ENCODE measurements around the gene SLC44A4.
"Not testable (repeated sequence)": the region's sequence is repeated elsewhere in the genome, so short reads cannot be mapped to it uniquely, and the experiment has no call there.

Gene SLC44A4

DNA sequence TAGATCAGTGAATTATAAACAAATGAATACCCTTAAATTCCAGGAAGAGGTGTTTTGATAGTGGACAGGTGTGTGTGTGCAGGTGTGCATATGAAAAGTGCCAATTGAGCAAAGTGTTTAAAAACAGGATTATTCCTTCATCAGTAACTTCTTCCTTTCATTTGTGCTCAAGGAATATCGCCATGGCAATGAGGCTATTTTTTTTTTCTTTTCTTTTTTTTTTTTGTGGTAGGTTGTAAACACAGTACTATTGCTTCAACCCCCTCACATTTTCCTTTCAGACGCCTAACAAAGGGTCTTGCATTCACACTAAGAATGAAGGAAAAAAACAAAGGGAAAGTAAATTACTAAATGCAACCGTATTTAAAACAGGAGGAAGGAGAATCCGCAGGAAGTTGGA is 53.2 kb downstream of the SLC44A4 start:
- no peak for DNase-seq

DNA sequence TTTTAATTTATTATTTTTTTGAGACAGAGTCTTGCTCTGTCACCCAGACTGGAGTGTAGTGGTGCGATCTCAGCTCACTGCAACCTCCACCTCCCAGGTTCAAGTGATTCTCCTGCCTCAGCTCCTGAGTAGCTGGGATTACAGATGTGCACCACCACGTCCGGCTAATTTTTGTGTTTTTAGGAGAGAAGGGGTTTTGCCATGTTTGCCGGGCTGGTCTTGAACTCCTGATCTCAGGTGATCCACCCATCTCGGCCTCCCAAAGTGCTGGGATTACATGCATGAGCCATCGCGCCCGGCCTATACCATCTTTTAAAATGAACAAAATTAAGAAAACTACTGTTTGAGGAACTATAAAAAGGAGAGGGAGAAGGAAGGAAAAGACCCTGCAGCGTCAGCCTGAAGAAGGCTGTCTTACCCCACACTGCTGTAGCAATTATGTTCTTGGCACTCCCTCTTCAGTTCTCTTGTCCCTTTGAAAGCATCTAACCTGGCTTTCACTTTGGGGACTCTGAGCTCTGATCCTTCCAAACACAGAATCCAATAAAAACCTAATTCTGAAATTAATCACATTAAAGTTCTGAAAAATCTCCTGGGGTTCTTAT is 55.1 kb downstream of the SLC44A4 start:
- DNase-seq, result not testable (repeated sequence)

DNA sequence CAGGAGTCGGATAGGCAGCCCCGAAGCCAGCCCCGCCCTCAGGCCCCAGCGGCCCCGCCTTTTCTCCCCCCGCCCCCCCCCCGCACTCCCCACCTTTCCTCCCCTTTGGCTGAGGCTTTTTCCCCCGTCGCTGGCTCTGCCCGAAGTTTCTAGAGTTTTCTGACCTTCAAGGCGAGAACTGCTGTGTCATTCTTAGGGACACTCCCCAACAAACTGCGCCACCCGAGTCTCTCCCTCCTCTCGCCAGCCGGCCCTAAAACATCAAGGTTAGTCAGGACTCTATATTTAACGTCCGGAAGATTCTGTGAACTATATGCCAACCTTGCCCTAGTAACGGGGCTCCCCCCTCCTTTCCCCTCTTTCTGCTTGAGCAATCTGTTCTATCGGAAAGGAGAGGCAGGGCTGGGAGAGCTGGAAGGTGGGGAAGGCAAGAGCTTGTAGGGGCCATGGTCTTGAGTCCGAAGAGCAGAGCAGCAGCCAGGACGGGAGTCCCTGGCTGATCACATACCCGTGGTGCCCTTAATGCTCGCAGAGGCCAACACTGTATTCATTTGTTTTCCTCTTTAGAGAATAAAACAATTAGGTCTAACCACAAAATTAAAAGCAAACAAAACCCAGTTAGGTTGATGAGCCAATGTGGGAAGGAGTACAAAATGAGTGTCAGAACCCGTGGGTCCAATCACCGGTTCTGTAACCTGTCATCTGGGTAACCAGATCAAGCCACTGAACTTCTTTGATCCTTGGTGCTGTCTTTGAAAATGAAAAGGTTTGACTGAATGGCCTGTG is 56.6 kb downstream of the SLC44A4 start:
- DNase-seq, result no peak

DNA sequence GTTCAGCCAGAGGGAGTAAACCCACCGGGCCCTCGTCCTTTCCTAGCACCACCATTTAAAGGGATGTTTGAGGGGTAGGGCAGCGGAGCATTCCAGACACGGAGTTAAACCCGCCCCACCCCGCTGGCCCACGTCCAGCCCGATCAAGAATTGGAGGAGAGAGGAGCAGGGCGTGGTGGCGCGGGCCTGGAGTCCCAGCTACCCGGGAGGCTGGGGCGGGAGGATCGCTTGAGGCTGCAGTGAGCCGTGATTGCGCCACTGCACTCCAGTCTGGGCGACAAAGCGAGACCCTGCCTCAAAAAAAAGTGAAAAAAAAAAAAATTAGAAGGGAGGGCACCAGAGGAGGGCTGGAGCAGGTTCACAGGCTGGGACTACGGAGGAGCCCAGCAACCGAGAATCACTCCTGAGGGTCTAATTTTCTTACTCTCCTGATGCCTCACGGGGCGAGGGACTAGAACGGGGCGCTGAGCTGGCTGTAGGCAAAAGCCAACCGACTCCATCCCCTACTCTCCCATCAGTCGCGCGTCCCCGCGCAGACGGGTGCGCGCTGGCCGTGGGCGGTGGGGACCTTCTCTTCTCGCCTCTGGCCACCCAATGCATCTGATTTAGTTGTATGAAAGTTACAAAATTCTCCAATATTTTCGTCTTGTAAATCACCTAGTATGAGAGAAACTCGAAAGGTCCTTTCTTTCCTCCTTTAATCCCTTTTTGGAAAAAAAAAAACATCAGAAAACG is 57.3 kb downstream of the SLC44A4 start:
- DNase-seq, result no peak

DNA sequence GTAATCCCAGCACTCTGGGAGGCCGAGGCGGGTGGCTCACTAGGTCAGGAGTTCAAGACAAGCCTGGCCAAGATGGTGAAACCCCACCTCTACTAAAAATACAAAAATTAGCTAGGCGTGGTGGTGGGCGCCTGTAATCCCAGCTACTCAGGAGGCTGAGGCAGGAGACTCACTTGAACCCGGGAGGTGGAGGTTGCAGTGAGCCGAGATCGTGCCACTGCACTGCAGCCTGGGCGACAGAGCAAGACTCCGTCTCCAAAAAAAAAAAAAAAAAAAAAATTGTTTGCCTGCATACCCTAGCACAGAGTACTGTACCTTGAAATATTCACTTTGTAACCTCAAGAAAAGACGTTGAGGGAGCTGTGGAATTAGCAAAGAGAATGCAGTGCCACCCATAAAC is 58.4 kb downstream of the SLC44A4 start:
- not testable (repeated sequence) for DNase-seq

DNA sequence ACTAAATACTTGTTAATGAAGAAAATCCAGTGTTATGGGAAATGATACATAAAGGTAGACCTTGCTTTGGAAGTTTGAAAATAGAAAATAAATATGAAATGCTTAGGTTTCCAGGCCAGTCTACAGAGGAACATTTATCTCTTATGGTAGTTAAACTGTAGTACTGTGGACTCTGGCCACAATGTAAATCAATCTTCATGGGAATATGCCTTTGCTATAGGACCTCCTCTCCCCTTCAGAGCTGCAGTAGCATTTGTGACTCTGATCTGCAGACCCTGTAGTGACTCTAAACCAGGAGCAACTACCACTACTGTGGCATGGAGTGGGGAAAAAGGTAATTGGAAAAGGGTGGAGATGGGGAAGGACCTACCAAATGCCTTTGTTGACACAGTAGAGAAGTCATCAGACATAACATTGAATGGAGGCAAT is 58.9 kb downstream of the SLC44A4 start:
- no peak for DNase-seq

DNA sequence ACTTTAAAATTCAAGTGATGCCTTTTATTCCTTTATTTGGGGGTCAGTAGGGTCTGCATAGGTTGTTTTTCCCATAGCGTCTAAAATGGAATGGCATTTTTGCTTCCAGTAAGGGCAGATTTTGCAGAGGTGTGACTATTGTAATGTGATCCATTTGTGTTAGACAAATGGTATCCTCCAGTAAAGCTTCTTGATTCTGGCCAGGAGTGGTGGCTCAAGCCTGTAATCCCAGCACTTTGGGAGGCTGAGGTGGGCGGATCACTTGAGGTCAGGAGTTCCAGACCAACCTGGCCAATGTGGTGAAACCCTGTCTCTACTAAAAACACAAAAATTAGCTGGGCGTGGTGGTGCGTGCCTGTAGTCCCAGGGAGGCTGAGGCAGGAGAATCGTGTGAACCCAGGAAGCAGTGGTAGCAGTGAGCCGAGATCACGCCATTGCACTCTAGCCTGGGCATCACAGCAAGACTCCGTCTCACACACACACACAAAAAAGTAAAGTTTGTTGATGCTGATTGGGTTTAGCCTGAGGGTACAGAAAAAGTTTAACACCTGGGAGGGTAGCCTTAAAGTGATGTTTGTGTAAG is 60.8 kb downstream of the SLC44A4 start:
- not testable (repeated sequence) for DNase-seq

DNA sequence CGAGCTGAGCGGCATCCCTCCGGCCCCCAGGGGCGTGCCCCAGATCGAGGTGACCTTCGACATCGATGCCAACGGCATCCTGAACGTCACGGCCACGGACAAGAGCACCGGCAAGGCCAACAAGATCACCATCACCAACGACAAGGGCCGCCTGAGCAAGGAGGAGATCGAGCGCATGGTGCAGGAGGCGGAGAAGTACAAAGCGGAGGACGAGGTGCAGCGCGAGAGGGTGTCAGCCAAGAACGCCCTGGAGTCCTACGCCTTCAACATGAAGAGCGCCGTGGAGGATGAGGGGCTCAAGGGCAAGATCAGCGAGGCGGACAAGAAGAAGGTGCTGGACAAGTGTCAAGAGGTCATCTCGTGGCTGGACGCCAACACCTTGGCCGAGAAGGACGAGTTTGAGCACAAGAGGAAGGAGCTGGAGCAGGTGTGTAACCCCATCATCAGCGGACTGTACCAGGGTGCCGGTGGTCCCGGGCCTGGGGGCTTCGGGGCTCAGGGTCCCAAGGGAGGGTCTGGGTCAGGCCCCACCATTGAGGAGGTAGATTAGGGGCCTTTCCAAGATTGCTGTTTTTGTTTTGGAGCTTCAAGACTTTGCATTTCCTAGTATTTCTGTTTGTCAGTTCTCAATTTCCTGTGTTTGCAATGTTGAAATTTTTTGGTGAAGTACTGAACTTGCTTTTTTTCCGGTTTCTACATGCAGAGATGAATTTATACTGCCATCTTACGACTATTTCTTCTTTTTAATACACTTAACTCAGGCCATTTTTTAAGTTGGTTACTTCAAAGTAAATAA is 61.5 kb downstream of the SLC44A4 start:
- not testable (repeated sequence) for DNase-seq

DNA sequence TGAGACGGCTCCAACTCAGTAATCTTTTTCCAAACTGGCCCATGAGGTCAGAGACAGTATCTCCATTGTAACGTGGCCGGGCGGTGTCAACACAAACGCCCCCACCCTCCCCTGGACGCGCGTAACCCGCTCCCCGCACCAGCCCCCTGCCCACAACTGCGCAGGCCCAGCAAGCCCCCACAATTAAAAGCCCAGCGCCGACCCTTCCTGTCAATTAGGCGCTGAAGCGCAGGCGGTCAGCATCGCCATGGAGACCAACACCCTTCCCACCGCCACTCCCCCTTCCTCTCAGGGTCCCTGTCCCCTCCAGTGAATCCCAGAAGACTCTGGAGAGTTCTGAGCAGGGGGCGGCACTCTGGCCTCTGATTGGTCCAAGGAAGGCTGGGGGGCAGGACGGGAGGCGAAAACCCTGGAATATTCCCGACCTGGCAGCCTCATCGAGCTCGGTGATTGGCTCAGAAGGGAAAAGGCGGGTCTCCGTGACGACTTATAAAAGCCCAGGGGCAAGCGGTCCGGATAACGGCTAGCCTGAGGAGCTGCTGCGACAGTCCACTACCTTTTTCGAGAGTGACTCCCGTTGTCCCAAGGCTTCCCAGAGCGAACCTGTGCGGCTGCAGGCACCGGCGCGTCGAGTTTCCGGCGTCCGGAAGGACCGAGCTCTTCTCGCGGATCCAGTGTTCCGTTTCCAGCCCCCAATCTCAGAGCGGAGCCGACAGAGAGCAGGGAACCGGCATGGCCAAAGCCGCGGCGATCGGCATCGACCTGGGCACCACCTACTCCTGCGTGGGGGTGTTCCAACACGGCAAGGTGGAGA is 63.6 kb downstream of the SLC44A4 start, which contains the start of the genes HSPA1A and HSPA1L:
HSPA1A (plus strand) TSS at position 519 of the 814 bp plus-strand sequence; CDS start at position 733, 214 bp downstream.
HSPA1L (minus strand) TSS at position 259 of the 814 bp plus-strand sequence. CDS start 3,311 bp downstream, outside the sequence.
- peak; percentile 81 to 90 for DNase-seq

DNA sequence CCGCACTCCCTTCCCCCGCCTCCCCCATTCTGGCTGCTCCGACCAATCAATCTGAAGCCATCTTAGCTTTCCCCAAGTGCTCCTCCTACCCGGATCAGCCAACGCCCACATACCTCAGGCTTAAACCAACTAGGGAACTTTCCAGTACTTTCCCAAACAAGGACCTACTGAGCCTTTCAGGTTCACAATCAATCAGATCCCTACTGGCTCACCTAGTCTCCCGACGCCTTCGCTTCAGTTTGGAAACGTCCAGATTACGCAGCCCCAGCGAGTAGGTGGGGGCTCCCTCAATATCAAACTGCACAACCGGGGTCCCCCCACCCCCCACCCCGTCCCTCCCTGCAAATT is 64.1 kb downstream of the SLC44A4 start:
- peak; percentile 60 to 81 for DNase-seq

DNA sequence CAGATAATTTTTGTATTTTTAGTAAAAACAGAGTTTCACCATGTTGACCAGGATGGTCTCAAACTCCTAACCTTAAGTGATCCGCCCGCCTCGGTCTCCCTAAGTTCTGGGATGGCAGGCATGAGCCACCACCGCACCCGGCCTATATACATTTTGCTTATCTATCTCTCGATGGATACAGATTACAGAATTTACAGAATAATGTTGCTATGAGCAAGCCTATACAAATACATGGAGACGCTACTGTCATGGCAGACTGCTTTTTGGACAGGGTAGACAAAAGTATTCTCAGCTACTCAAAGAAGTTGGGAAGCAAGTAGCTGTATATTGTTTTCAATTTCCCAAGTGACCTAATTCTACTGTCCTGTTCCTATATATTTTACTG is 65.3 kb downstream of the SLC44A4 start:
- DNase-seq, result no peak
